Dermis blood vessel endothelial cell (primary cell): ENCODE measurements around the gene SYNCRIP. TPM values are rescaled to one million over a fixed set of nuclear protein-coding genes. Genes with fewer than 3 reads are reported as not detected.
"Not testable (repeated sequence)": the region's sequence is repeated elsewhere in the genome, so short reads cannot be mapped to it uniquely, and the experiment has no call there.

Experiments
- DNase-seq: peaks from one replicate; pipeline ENCODE4 v3.0.0; 2010
- total RNA-seq: library from RNA; depleted of rRNA; stranded (reverse); fragments of >200 nt; gene quantifications from 2 replicates; pipeline ENCODE4 v1.2.3, GENCODE V29; 2014

Gene SYNCRIP
- total RNA-seq, 1 donor from 2014 or later, result 70.6 TPM

DNA sequence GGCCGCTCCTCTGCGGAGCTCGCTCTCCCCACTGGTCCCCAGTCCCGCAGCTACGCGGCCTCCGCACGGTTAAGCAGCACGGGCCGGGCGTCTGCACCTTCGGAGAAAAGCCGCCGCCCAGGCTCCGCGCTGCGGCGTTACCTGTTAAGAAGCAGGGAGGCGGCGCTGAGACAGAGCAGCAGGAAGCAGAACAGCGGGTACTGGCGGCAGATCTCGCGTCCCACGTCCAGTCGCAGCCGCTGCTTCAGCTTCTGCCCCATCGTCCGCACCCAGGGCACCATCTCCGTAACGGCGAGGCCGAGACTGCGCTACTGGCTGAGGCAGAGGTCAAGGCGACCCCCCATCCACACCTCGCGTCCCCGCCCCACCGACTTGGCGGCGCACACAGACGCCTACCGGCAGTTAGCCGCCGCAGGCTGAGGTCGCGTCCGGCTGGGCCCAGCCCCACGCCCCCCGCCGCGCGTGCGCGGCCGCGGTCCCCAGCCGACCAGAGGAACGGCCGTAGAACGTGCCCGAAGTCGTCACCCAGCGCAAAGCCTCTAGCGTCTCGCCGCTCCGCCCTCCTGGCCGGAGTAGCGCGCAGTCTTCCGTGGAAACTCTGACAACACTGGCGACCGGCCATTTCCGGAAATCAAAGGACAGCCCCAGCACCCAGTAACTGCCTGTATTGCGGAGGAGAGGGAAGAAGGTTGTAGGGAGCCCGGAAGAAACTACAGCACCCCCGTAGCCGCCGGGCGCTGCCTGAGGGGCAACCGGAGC is 49.1 kb downstream of the SYNCRIP start, which contains the start of gene SNX14:
Gene SNX14, minus strand, starts transcription at position 421 of the 759 bp plus-strand sequence. Its CDS starts 140 bp downstream, at position 281.
- peak; percentile 97 for DNase-seq

DNA sequence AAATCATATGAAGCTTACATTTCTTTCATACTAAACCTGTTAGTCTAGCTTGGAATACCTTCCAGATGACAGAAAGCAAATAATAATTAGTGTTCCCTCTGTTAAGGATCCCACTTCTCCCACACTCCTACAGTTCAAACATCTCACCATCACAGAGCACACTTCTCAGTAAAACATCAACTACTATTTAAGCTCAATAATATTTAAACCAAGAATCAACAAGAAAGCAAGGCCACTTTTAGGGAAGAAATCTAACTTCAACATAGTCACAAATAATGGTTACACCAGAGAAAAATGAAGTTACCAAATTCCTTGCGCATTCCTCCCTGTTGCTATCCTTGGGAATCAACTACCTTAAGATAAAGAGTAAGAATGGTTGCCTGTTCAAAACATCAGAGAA is 50.7 kb downstream of the SYNCRIP start:
- no peak for DNase-seq

DNA sequence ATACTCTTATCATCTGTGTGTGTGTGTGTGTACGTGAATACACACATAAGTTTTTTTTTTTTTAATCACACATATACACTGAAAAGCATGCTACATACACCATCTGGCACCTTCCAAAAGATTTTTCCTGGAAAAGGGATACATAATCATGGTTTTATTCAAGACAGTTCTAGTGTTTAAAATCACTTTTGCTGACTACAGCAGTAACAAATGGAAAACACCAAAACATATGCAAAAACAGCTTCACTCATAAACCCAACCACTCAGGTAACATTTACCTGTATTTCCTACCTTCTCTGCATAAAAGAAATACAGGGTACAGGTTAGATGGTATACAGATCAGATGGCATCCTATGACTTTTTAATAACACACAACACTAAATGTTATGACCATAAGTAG is 51.5 kb downstream of the SYNCRIP start:
- no peak for DNase-seq

DNA sequence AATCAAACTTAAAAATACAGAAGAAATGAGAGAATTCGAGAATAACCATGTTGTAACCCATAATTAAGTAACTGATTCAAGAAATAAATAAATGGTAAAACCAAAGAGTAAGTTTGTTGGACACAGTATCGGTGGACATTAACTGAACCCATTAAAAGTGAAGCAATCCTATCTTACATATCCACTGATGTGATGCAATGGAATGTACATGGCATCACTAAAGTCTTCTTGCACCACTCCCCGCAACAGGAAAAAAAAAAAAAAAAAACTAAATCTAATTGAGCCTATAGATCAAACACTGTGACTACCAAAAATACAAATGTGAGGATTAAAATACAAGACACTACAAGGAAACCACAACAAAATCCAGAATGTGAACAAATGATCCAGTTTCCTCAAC is 56.9 kb downstream of the SYNCRIP start:
- DNase-seq, result no peak

DNA sequence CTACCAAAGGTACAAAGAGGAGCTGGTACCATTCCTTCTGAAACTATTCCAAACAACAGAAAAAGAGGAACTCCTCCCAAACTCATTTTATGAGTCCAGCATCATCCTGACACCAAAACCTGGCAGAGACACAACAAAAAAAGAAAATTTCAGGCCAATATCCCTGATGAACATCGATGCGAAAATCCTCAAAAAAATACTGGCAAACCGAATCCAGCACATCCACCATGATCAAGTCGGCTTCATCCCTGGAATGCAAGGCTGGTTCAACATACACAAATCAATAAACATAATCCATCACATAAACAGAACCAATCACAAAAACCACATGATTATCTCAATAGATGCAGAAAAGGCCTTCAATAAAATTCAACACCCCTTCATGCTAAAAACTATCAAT is 59.9 kb downstream of the SYNCRIP start:
- DNase-seq, result not testable (repeated sequence)

DNA sequence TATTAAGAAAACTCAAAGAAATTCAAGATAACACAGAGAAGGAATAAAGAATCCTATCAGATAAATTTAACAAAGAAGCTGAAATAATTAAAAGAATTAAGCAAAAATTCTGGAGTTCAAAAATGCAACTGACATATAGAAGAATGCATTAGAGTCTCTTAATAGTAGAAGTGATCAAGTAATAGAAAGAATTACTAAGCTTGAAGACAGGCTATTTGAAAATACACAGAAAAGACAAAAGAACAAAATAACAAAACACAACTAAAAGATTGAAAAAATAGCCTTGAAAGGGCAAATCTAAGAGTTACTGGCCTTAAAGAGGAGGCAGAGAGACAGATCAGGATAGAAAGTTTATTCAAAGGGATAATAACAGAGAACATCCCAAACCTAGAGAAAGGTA is 61.1 kb downstream of the SYNCRIP start:
- DNase-seq, result no peak

DNA sequence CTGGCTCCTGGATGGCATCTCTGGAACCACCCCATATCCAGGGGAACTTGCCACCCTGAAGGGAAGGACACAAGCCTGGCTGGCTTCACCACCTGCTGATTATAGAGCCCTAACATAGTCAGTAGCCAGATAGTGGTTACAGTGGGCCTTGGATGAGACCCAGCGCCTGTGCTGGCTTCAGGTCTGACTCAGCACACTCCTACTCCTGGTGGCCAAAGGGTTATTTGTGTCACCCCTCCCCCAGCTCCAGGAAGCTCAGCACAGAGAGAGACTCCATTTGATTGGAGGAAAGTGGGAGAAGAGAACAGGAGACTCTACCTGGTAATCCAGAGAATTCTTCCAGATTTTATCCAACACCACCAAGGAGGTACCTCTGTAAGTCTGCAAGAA is 61.8 kb downstream of the SYNCRIP start:
- DNase-seq, result peak; percentile 31

DNA sequence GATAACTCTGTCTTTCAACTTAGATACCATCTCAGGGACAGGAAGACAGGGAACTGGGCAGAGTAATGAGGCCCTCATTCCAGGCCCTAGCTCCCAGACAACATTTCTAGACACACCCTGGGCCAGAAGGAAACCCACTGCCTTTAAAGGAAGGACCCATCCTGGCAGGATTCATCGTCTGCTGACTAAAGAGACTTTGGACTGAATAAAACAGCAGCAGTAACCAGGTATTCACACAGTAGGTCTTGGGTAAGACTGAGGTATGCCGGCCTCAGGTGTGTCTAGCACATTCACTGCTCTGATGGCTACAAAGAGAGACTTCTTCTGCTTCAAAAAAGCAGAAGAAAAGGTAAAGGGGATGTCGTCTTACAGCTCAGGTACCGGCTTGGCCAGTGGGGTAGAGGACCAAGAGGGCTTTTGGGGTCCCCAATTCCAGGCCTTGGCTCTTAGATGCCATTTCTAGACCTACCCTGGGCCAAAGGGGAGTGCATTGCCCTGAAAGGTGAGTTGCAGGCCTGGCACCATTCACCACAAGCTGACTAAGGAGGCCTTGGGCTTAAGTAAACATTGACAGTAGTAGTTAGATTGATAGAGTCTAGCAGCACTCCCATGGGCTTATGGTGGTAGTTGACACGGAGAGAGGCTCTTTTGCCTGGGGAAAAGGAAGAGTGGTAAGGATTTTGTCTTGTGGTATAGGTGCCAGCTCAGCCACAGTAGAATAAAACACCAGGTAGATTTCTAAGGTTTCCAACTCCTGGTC is 62.4 kb downstream of the SYNCRIP start:
- no peak for DNase-seq

DNA sequence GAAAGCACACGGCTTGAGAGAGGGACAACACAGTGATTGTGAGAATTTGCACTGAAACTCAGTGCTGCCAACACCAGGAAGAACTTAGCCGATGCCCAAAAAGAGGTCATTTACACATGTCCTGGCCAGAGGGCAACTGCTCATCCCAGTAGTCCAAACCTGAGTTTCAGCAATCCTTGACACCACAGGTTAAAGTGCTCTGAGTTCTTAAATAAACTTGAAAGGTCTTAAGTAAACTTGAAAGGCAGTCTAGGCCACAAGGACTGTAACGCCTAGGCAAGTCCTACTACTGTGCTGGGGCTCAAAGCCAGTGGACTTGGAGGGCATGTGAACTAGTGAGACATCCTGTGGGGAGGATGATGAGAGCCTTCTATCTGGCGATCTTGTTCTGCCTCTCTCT is 63.1 kb downstream of the SYNCRIP start:
- DNase-seq, result no peak

DNA sequence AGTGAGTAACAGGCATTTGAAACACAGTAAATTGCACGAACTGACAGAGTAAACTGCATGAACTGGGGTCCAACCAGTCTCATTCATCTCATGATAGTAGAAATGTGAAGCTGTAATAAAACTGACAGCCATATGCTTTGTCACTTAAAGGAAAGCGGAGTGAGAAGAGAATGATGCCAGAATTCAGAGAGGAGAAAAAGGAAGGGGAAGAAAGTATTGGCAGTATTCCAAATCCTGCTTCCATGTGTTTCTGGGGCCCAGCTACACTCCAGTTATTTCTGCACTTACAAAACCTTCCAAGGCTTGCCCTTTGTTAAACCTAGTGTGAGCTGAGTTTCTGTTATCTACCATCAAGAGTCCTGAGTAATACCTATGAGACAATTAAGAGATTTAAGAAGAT is 66.2 kb downstream of the SYNCRIP start:
- DNase-seq, result peak; percentile 24

DNA sequence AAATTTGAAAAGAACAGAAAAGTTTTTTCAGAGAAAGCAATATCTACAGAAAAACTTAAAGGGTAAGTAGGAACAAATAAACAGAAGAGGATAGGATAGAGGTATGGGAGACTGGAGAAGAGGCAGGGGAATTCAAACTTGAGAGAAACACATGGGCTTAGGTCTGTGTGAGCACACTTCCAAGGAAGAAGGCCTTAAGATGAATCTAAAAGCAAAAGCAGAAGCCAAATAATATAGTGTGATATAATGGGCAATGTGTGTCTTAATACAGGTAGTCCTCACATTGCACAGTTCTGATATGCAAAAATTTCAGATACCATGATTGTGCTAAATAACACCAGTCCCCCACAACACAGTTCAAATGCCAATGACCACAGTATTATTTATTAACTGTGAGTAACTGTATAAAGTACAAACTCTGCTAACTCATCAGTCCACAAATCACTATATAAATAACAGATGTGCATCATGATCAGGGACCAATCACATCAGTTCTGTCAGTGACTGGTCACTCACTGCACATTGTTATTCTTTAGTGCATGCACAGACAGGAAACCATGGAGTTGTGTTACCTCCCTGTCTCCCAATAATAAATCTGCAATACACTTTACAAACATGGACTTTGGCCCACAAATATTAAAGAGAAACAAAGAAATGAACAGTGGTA is 67.6 kb downstream of the SYNCRIP start:
- peak; percentile 73 for DNase-seq

DNA sequence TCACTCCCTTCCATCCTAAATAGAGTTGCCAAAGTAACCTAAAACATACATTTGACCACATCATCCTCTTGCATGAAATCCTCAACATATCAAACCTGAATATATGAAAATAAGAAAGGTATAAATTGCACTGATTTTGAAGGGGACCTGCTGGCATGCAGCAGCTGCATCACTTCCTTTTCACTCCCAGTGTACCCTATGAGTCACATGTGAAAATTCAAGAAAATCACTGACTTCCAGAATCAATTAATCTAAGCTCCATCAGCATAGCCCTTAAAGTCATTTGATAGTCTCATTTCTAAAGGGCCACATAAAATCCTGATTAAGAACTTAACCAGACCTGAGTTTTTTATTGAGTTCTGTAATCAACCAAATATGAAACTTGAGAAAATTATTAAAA is 73.4 kb downstream of the SYNCRIP start:
- peak; percentile 63 for DNase-seq

DNA sequence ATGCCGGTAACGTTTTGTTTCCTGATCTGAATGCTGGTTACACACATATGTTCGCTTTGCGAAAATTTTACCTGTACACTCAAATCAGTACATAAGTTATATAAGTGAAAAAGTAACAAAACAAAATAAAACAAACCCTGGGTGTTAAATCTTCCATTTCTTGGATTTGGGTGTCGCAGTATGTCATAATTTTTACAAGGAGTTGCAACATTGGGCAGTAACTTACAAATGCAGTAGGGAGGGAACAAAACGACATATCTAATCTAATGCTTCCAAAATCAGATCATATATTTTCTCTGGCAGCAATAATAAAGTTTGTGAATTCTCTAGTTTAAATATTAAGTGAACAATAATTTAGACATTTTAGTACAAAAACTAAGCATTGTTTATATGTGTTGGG is 74.3 kb downstream of the SYNCRIP start:
- no peak for DNase-seq

DNA sequence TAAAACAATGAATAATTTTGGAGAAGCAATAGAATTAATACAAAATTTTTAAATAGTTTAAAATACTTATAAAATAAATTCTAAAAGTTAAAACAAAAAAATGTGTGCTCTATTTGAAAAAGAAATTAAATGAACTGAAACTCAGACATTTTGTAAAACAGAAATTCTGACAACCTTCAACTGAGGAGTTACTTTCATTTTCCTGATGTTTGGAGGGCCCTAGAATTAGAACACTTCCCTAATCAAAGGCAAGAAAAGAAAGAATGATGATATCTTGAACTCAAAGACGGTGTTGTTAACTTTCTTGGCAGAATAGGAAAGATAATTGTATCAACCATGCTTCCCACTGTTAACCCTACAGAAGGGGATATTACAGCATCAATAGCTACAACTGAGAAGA is 77.0 kb downstream of the SYNCRIP start:
- DNase-seq, result no peak

DNA sequence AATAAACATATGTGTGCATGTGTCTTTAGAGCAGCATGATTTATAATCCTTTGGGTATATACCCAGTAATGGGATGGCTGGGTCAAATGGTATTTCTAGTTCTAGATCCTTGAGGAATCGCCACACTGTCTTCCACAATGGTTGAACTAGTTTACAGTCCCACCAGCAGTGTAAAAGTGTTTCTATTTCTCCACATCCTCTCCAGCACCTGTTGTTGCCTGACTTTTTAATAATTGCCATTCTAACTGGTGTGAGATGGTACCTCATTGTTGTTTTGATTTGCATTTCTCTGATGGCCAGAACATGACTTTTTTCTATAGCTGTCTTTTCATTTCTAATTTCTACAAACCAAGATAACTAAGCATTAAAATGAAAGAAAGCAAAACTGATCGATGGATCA is 78.5 kb downstream of the SYNCRIP start:
- DNase-seq, result not testable (repeated sequence)

Other genes with a start within 250 kb of the SYNCRIP start
- 96.7 and 157 TPM in 2 replicates for gene NT5E, start 192.8 kb downstream of the SYNCRIP start, total RNA-seq
- 138 and 159 TPM in 2 replicates for gene SNX14, start 49.0 kb downstream of the SYNCRIP start, total RNA-seq